GM10266 (cell line): Measurements from ENCODE around the gene CPM.

Experiments
- DNase-seq: peaks from one replicate; pipeline ENCODE4 v3.0.0; 2012; ENCODE audit errors: extremely low spot score
- TF ChIP-seq, protein P1 (sequence below): IDR thresholded peaks from 2 replicates; pipeline ENCODE4 v1.5.1; 2012; ENCODE audit warnings: mild to moderate bottlenecking, low read depth; ENCODE audit not compliant: control insufficient read depth, insufficient read depth; ENCODE audit errors: missing control alignments

Gene CPM

DNA sequence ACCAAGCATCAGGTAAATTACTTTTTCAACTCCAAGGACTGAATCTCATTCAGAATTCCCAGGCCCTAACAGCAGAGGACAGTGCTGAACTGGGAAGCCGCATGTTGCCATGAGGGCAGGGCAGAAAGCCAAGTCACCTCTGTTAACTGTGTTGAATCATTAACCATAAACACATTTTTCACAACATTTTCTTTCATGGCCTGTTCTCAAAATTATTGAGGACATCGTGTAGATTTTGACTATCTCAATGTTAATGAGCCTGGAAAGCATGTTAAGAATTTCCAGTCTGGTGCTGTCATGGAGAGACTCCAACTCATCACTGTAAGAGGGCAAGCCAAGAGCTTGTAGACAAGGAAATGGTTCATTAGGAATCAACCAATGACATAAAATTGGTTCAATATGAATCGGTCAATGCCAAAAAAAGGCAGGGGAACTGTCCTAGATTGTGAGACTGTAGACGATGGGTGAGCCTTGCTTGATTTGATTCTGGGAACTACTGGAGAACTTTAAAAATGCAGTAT lies 33.7 kb downstream of the CPM start:
- no peak for DNase-seq
- TF ChIP-seq, protein P1, sequence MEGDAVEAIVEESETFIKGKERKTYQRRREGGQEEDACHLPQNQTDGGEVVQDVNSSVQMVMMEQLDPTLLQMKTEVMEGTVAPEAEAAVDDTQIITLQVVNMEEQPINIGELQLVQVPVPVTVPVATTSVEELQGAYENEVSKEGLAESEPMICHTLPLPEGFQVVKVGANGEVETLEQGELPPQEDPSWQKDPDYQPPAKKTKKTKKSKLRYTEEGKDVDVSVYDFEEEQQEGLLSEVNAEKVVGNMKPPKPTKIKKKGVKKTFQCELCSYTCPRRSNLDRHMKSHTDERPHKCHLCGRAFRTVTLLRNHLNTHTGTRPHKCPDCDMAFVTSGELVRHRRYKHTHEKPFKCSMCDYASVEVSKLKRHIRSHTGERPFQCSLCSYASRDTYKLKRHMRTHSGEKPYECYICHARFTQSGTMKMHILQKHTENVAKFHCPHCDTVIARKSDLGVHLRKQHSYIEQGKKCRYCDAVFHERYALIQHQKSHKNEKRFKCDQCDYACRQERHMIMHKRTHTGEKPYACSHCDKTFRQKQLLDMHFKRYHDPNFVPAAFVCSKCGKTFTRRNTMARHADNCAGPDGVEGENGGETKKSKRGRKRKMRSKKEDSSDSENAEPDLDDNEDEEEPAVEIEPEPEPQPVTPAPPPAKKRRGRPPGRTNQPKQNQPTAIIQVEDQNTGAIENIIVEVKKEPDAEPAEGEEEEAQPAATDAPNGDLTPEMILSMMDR: no peak

DNA sequence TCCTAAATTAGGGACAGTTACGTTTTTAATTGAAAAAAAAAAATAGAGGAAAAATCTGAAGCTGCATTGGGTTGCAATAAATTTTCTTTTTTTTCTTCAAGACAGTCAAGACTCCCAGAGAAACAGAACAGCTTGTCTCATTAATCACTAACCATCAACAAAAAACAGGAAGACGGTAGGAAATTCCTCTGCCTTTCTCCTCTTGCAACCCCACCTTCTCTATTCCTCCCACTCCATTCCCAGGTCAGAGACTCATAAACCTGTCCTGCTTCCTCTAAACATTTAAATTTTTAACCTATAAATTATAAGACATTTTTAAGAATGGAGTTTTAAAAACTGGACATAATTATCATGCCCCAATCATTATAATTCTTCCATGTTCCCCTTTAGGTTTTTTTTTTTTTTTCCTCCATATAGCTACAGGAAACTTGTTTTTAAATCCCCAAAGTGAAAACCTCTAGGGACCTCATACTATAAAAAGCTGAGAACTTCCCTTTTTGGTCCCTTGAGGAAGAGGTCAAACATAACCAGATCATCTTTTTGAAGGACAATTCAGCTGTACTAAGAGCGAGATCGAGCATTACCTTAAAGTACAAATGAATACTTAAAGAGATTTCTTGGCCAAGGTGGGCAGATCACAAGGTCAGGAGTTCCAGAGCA lies 36.0 kb downstream of the CPM start:
- DNase-seq: no peak
- TF ChIP-seq, protein P1: no peak

DNA sequence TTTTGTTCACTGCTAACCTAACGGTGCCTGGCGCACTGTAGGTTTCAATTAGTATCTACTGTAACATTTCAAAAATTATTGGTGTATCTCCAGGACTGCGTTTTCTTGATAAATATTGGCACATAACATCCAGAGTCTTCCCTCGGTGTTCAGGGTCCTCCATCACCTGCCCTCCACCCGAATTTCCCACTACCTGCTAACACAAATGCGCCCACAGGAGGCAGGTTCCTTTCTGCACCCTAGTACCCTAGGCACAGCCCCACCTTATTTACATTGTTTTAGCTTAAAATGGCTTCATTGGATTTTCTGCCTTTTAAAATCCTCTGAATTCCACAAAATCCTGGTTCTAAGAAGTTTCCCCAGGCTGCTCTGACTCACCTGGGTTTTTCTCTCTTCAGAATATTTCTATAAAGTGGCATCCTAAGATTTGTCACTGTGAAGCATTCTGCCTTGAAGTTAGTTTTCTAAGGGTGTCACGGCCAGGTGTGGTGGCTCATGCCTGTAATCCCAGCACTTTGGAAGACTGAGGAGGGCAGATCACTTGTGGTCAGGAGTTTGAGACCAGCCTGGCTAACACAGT lies 38.6 kb downstream of the CPM start:
- no peak for DNase-seq
- TF ChIP-seq, protein P1: no peak

DNA sequence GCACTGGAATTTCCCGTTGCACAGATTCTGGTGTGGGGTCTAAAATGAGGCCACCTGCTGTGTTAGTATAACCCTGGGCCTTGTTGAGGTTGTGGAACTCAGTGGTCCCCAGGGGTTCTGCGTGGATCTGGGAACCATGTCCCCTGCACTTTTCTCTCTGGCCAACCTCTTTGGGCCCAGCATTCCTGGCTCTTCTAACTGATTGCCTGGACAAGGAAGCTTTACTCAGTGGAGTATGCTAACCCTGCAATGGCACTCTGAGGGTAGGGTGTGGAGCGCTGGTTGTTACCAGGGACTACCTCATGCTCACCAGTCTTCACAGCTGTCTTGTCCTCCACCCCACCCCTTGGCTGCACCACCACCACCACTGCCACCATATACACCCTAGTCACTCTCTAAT lies 39.2 kb downstream of the CPM start:
- TF ChIP-seq, protein P1: no peak
- DNase-seq: no peak

DNA sequence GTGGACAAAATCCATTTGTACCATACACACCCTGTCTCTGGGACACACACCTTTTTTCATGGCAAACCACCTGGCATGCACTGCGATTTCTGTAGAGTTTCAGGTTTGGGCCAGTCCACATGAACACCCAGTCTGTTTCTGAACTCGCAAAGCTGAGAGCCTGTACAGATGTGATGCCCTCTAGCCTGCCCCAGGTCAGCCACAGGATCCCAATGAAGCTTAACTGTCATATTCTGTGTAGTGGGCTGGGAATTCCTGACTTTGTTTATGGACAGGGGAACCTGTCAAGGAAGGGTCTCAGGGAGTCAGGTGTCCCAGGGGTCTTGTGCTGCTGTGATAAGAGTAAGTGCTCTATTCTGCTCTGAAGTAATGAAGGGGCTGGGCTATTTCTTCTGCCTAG lies 39.8 kb downstream of the CPM start:
- DNase-seq: no peak
- TF ChIP-seq, protein P1: no peak

DNA sequence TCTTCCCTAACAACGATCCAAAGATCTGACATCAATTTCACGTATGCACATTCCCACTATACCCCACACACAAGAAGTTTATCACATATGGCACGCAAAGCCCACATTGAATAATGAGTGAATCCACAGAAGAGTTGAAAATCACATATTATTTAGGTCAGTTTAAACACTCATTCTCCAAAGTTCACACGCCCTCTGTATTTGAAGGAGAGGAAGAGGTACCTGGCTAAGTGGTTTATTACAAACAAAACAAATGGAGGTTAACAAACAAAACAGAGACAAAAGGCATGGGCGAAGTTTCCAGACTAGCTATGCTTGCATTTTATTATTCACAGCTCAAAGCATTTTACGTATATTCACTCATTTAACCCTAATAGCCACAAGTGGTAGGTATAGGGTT lies 41.8 kb downstream of the CPM start:
- TF ChIP-seq, protein P1: no peak
- no peak for DNase-seq

DNA sequence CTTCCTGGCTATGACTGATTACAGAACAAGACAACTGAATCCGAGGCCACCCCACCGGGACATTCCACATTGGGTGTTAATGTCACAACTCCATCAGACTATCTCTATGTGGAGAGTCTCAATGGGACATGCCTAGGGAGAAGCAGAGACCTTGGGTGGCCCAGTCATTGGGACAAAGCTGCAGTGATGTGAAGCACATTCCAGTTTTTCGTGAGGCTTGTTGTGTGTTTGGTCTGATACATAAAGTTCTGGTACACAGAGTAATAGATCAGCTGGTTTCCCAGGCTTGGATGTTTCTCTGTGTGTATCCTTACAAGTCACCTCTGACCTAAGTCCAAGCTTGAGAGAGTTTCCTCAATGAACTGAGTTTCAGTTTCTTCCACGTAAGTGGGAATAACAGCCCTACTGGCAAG lies 42.3 kb downstream of the CPM start:
- TF ChIP-seq, protein P1: no peak
- DNase-seq: no peak
